GM21360 (cell line): ENCODE measurements around the gene TLCD5.

Experiments
- ATAC-seq: cut with Tn5 transposase; IDR thresholded peaks from one replicate; pipeline ENCODE4 v1.9.1; 2021; ENCODE audit warnings: mild to moderate bottlenecking, moderate library complexity; ENCODE audit not compliant: unreplicated experiment

TLCD5 gene

GRCh38 chr11:120376547-120377182 lies 51.6 kb downstream of the TLCD5 start:
- no peak for ATAC-seq

DNA sequence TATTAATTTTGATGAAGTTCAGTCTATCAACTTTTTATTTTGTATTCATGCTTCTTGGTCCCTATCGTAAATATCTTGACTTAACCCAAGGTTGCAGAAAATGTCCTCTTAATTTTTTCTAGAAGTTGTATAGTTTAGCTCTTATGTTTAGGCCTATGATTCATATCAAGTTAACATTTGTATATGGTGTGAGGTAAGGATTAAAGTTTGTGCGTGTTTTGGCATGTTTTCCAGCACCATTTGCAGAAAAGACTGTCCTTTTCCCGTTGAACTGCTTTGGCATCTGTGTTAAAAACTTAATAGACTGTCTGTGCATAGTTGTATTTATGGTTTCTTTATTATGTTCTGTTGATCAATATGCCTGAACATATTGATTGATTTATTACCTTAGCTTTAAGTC lies 53.4 kb downstream of the TLCD5 start:
- ATAC-seq: no peak

- no peak for ATAC-seq
Measured at GRCh38 chr11:120381401-120381800, 56.3 kb downstream of the TLCD5 start.
